B cell (primary cell): Measurements from ENCODE around the gene IGSF9. TPM values are rescaled to one million over a fixed set of nuclear protein-coding genes. Genes with fewer than 3 reads are reported as not detected.
A peak's percentile ranks its signal among the peaks of the same experiment; 100 is the strongest.

Source experiments
- ATAC-seq: fragments of 200-7000 bp; cut with Tn5 transposase; one replicate; pipeline ENCODE4 v1.10.0; 2021; ENCODE audit warnings: low read depth, mild to moderate bottlenecking, moderate number of reproducible peaks, moderate library complexity
- CTCF ChIA-PET: fragments of 350-600 bp; sonication (Branson Sonifier 250); formaldehyde crosslinking; loops from one replicate; lab custom pipeline; 2021; ENCODE audit warnings: antibody characterized with exemption, inconsistent platforms; lab: Charles Lee
- POLR2A ChIA-PET: fragments of 350-600 bp; sonication (Branson Sonifier 250); formaldehyde crosslinking; loops from one replicate; lab custom pipeline; 2021; ENCODE audit warnings: antibody characterized with exemption; lab: Charles Lee
- DNase-seq: peaks from one replicate; pipeline ENCODE4 v3.0.0; 2013
- H2AFZ ChIP-seq: 2 replicates; pipeline ENCODE4 v1.6.1; 2012; ENCODE audit warnings: mild to moderate bottlenecking, low read depth, low read length; ENCODE audit not compliant: insufficient read depth, poor library complexity, severe bottlenecking
- H3K27ac ChIP-seq, 2 donors: 1 replicate in 1 of 2; 2 replicates in 1 of 2; pipeline ENCODE4 v1.5.1; 2012 to 2013; ENCODE audit warnings: low read length in 2 of 2, mild to moderate bottlenecking in 2 of 2, moderate library complexity in 1 of 2
- H3K27me3 ChIP-seq, 4 experiments: fragments of 200-600 bp in 1 of 4; sonication (generic) in 1 of 4; replicated peaks in 1 of 4; 1 replicate in 2 of 4; 2 replicates in 2 of 4; pipeline versions ENCODE4 v1.6.1 to v1.7.0; 2013 to 2016; ENCODE audit warnings: low read length in 3 of 4, mild to moderate bottlenecking in 2 of 4, mixed read lengths in 1 of 4, moderate library complexity in 1 of 4; ENCODE audit not compliant: insufficient read depth in 4 of 4, control insufficient read depth in 3 of 4; ENCODE audit errors: control extremely low read depth in 1 of 4
- H3K36me3 ChIP-seq, 2 experiments: replicated peaks in 1 of 2; 1 replicate in 1 of 2; 2 replicates in 1 of 2; pipeline versions ENCODE4 v1.6.1 to v1.7.1; 2013; ENCODE audit warnings: low read length in 1 of 2; ENCODE audit not compliant: insufficient read depth in 2 of 2, control insufficient read depth in 1 of 2; ENCODE audit errors: control extremely low read depth in 1 of 2, extremely low read depth in 1 of 2
- H3K4me1 ChIP-seq, 2 donors: fragments of 200-600 bp in 1 of 2; sonication (generic) in 1 of 2; 1 replicate in 1 of 2; 2 replicates in 1 of 2; pipeline versions ENCODE4 v1.5.1 to v1.6.1; 2013 to 2017; ENCODE audit warnings: low read length in 2 of 2; ENCODE audit not compliant: control insufficient read depth in 2 of 2, insufficient read depth in 2 of 2
- H3K4me2 ChIP-seq: replicated peaks from 2 replicates; pipeline ENCODE3; 2012; ENCODE audit warnings: mild to moderate bottlenecking, low read depth, low read length; ENCODE audit not compliant: poor library complexity, severe bottlenecking
- H3K4me3 ChIP-seq, 5 experiments: fragments of 200-600 bp in 1 of 5; sonication (generic) in 1 of 5; 1 replicate in 3 of 5; 2 replicates in 2 of 5; pipeline versions ENCODE4 v1.5.1 to v1.7.0; 2011 to 2016; ENCODE audit warnings: low read length in 4 of 5, mild to moderate bottlenecking in 4 of 5, low read depth in 2 of 5, control low read depth in 1 of 5, moderate library complexity in 1 of 5; ENCODE audit not compliant: insufficient read depth in 1 of 5; ENCODE audit errors: control extremely low read depth in 1 of 5, extremely low read depth in 1 of 5
- H3K79me2 ChIP-seq: fragments of 200-600 bp; sonication (generic); one replicate; pipeline ENCODE4 v1.6.0; 2016; ENCODE audit warnings: low read length; ENCODE audit not compliant: control insufficient read depth, insufficient read depth
- H3K9ac ChIP-seq: fragments of 200-600 bp; sonication (generic); 2 replicates; pipeline ENCODE4 v1.6.1; 2017; ENCODE audit warnings: mild to moderate bottlenecking, low read length, moderate library complexity
- H3K9me3 ChIP-seq, 3 donors: one replicate each; pipeline versions ENCODE4 v1.6.1 to v1.7.1; 2013; ENCODE audit warnings: low read length in 2 of 3; ENCODE audit not compliant: control insufficient read depth in 2 of 3, insufficient read depth in 1 of 3; ENCODE audit errors: control extremely low read depth in 1 of 3
- H4K20me1 ChIP-seq: 2 replicates; pipeline ENCODE4 v1.6.0; 2012; ENCODE audit warnings: mild to moderate bottlenecking, low read length; ENCODE audit not compliant: insufficient read depth, control insufficient read depth, poor library complexity, severe bottlenecking
- H3K27ac Mint-ChIP-seq: one replicate; pipeline ENCODE4 v1.8.0; 2021; ENCODE audit warnings: mixed read lengths
- H3K27me3 Mint-ChIP-seq: one replicate; pipeline ENCODE4 v1.8.0; 2021; ENCODE audit warnings: mixed read lengths
- H3K4me1 Mint-ChIP-seq: one replicate; pipeline ENCODE4 v1.8.0; 2021; ENCODE audit warnings: mixed read lengths
- H3K4me3 Mint-ChIP-seq: one replicate; pipeline ENCODE4 v1.8.0; 2021; ENCODE audit warnings: mixed read lengths
- H3K9me3 Mint-ChIP-seq: one replicate; pipeline ENCODE4 v1.8.0; 2022; ENCODE audit warnings: mixed read lengths; ENCODE audit not compliant: insufficient read depth
- EZH2 ChIP-seq: IDR thresholded peaks from 2 replicates; pipeline ENCODE4 v1.6.1; 2012; ENCODE audit warnings: borderline replicate concordance, low read depth, mild to moderate bottlenecking, moderate library complexity, low read length; ENCODE audit not compliant: insufficient read depth, poor library complexity, severe bottlenecking
- WGBS: methylation state at CpG from one replicate; pipeline ENCODE4 v1.1.5; 2013; ENCODE audit warnings: missing lambda C conversion rate; ENCODE audit not compliant: insufficient coverage; 5-methylcytosine and 5-hydroxymethylcytosine counted together
- intact Hi-C: fragments of 100-400 bp; cut with micrococcal nuclease; formaldehyde crosslinking; loops from one replicate; pipeline ENCODE4 v1.10.0; 2022
- polyA plus RNA-seq: library from polyadenylated mRNA; depleted of rRNA; stranded (reverse); fragments of >200 nt; gene quantifications from 2 replicates; pipeline ENCODE4 v1.2.3, GENCODE V29; 2012
- total RNA-seq, 2 donors: library from RNA; stranded (reverse); fragments of 120-200 nt in 1 of 2; gene quantifications; 1 replicate in 1 of 2; 2 replicates in 1 of 2; pipeline versions ENCODE4 v1.2.3 to v1.2.4, GENCODE V29; 2013 to 2022
- TF ChIP-seq, protein P1 (sequence below): fragments of 200-600 bp; IDR thresholded peaks from one replicate; pipeline ENCODE4 v1.8.0; 2022; ENCODE audit warnings: antibody characterized with exemption, mild to moderate bottlenecking

IGSF9 gene
- total and polyA plus RNA-seq, 2 donors (not counting 1 experiment from before 2014, with no cell fraction given) = 0.36 to 0.37 TPM

DNA sequence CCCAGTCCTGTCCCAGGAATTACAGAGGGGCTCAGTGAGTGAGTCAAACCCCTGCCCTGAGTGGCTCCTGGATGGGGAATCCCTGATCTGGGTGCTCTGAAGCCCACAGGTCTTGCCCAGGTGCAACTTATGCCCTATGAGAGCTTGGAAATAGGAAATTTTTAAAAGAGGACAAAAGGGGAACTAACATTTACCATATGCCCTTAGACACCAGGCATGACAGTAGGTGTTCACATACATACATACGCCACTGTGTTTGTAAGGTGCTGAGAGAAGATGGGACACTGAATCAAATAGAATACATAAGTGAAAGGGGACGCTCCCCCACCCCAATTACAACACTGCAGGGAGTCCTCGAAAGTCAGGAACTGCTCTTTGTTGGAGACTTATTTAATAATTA, 46.9 kb downstream of the IGSF9 start:
- no peak overlapping the region for H2AFZ ChIP-seq
- H4K20me1 ChIP-seq = no peaks in the 10 kb centered on the region
- no peak overlapping the region for H3K9ac ChIP-seq
- Mint-ChIP-seq H3K9me3 (no peaks in the 10 kb centered on the region), H3K4me3 (no peak overlapping the region), H3K4me1 (peaks cover 15% of the 10 kb centered on the region), H3K27me3 (peaks cover 6% of the 10 kb centered on the region), H3K27ac (no peak overlapping the region)
- CTCF ChIA-PET = no interaction called here
- ATAC-seq (peak; percentile 41), DNase-seq (peak; percentile 50)
- peak overlapping the region; percentile 35 for H3K4me2 ChIP-seq
- H3K27me3 ChIP-seq = peaks cover 0 to 11% (median 0%) of the 10 kb centered on the region in 4 experiments
- peaks cover 0 to 3% (median 0%) of the 10 kb centered on the region in 3 donors for H3K9me3 ChIP-seq
- no peaks in the 10 kb centered on the region for H3K79me2 ChIP-seq
- no CpG with 5 or more reads among the region's 3 CpGs for WGBS
- H3K4me3 ChIP-seq = no peak overlapping the region
- peaks cover 9 to 11% of the 10 kb centered on the region in 2 donors for H3K4me1 ChIP-seq
- no peaks in the 10 kb centered on the region for H3K36me3 ChIP-seq
- intact Hi-C loops = no loop called here
- H3K27ac ChIP-seq = peak overlapping the region in 1 of 2 donors; percentile 77
- POLR2A ChIA-PET = no interaction called here
- TF ChIP-seq, protein P1, sequence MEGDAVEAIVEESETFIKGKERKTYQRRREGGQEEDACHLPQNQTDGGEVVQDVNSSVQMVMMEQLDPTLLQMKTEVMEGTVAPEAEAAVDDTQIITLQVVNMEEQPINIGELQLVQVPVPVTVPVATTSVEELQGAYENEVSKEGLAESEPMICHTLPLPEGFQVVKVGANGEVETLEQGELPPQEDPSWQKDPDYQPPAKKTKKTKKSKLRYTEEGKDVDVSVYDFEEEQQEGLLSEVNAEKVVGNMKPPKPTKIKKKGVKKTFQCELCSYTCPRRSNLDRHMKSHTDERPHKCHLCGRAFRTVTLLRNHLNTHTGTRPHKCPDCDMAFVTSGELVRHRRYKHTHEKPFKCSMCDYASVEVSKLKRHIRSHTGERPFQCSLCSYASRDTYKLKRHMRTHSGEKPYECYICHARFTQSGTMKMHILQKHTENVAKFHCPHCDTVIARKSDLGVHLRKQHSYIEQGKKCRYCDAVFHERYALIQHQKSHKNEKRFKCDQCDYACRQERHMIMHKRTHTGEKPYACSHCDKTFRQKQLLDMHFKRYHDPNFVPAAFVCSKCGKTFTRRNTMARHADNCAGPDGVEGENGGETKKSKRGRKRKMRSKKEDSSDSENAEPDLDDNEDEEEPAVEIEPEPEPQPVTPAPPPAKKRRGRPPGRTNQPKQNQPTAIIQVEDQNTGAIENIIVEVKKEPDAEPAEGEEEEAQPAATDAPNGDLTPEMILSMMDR = no peak
- TF ChIP-seq EZH2 = no peak

DNA sequence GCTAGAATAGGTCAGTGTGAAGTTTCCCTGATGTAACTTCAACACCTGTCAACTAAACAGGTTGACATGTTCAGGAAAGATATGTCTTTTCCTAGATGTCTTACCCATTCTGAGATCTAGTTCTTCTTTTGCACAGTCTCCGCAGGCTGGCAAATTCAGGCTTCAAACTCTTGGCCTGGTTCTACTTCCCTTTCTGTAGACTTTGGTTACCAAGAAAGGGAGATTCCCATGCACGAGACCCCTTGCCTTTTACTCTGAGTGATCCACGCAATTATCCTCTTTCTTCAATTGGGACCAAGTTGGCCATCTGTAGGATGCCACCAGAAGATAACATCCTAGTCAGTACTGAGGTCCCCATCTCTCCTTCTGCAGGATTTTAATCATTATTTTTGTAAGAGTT, 47.5 kb downstream of the IGSF9 start:
- Histone ChIP-seq H3K79me2 (no peaks in the 10 kb centered on the region), H3K4me2 (peak overlapping the region; percentile 35), H3K9me3 (peaks cover 0 to 3% (median 0%) of the 10 kb centered on the region in 3 donors), H3K9ac (no peak overlapping the region), H2AFZ (no peak overlapping the region), H3K36me3 (no peaks in the 10 kb centered on the region), H3K4me3 (no peak overlapping the region), H3K4me1 (peaks cover 9 to 11% of the 10 kb centered on the region in 2 donors), H3K27me3 (peaks cover 0 to 11% (median 0%) of the 10 kb centered on the region in 4 experiments), H3K27ac (peak overlapping the region in 1 of 2 donors; percentile 77), H4K20me1 (no peaks in the 10 kb centered on the region)
- ATAC-seq (no peak), DNase-seq (peak; percentile 49)
- H3K27ac Mint-ChIP-seq = no peak overlapping the region
- peaks cover 15% of the 10 kb centered on the region for H3K4me1 Mint-ChIP-seq
- no peak overlapping the region for H3K4me3 Mint-ChIP-seq
- no CpG with 5 or more reads among the region's 3 CpGs for WGBS
- TF ChIP-seq EZH2 = no peak
- TF ChIP-seq, protein P1 = no peak
- intact Hi-C loops = no loop called here
- POLR2A ChIA-PET = no interaction called here
- CTCF ChIA-PET = no interaction called here
- H3K27me3 Mint-ChIP-seq = peaks cover 6% of the 10 kb centered on the region
- no peaks in the 10 kb centered on the region for H3K9me3 Mint-ChIP-seq
